ENCODE data around the gene ALDH5A1. TPM values are rescaled to one million over a fixed set of nuclear protein-coding genes. Genes with fewer than 3 reads are reported as not detected.

The ALDH5A1 gene
- total RNA-seq (2012; rRNA removed): 0.22 and 0.25 TPM in 2 replicates

DNA sequence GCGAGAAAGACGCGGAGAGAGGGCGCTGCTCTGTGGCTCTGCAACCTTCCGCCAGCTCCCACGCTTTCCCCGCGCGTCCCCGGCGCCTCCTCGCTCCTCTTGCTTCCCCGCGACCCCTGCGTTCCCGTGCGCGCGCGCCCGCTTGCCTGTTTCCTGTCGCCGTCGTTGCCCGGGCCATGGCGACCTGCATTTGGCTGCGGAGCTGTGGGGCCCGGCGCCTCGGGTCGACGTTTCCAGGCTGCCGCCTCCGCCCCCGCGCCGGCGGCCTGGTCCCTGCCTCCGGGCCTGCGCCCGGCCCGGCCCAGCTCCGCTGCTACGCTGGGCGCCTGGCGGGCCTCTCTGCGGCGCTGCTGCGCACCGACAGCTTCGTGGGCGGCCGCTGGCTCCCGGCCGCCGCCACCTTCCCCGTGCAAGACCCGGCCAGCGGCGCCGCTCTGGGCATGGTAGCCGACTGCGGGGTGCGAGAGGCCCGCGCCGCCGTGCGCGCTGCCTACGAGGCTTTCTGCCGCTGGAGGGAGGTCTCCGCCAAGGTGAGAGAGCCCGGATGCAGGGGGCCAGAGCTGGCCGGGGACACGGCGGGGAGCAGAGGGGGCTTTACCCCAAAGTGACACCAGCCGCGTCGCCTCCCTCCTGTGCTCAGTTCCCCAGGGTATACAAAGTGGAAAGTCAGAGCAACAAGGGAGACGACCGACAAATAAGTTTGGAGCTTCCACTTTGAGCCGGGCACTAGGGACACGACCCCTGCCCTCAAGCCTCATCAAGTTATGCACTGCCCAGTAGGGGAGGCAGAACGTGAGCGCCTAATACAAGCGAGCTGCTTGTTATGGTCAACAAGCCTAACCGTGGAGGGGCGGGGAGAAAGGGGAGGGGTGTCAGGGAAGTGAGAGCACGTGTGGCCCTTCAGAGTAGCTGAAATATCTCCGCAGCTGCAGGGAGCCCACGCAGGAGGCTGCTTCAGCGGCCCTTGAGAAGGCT lies at the start of gene ALDH5A1:
ALDH5A1 (plus strand) TSS at position 149 of the 975 bp plus-strand sequence; CDS start at position 177, 28 bp downstream.
- H3K36me3 ChIP-seq (ENCODE audit: insufficient read depth, low read length): no peaks in the 10 kb centered on the region
- H3K27me3 ChIP-seq (ENCODE audit: control insufficient read depth, insufficient read depth, low read length): no peaks in the 10 kb centered on the region
- peaks cover 10% of the 10 kb centered on the region for H3K4me1 ChIP-seq (ENCODE audit: control insufficient read depth, insufficient read depth, low read length)
- no peaks in the 10 kb centered on the region for H3K9me3 ChIP-seq (replicated peaks; ENCODE audit: low read length)
- peak within 1 kb of the TSS; percentile 72 for H3K9ac ChIP-seq (ENCODE audit: low read depth, low read length)
- H3K4me3 ChIP-seq (ENCODE audit: low read length): peak within 1 kb of the TSS; percentile 79
- H3K4me2 ChIP-seq (ENCODE audit: low read length): peak within 1 kb of the TSS; percentile 92

DNA sequence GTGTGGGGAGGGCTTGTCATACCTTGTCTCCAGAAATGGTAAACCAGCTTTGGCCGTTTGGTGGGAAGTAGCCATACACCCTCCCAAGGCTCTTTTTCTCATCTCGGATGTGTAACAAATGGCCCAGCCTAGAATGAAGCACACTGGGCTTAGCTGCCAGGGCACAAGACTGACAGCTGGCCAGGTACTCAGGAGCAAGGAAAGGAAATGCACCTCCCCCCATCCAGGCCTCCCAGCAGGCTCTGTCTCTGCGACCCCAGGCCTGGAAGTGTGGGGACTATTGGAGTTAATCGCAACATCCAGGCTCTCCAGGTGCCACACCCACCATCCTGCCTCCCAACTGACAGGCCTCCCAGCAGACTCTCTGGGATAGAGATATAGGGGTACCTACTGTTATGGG lies 49.1 kb upstream of the ALDH5A1 start:
- H3K9ac ChIP-seq (ENCODE audit: low read depth, low read length): no peak overlapping the region
- H3K4me3 ChIP-seq (ENCODE audit: low read length): no peak overlapping the region
- no peaks in the 10 kb centered on the region for H3K36me3 ChIP-seq (ENCODE audit: insufficient read depth, low read length)
- H3K9me3 ChIP-seq (replicated peaks; ENCODE audit: low read length): no peaks in the 10 kb centered on the region
- H3K4me1 ChIP-seq (ENCODE audit: control insufficient read depth, insufficient read depth, low read length): no peaks in the 10 kb centered on the region
- H3K4me2 ChIP-seq (ENCODE audit: low read length): no peak overlapping the region
- H3K27me3 ChIP-seq (ENCODE audit: control insufficient read depth, insufficient read depth, low read length): peaks cover 6% of the 10 kb centered on the region

DNA sequence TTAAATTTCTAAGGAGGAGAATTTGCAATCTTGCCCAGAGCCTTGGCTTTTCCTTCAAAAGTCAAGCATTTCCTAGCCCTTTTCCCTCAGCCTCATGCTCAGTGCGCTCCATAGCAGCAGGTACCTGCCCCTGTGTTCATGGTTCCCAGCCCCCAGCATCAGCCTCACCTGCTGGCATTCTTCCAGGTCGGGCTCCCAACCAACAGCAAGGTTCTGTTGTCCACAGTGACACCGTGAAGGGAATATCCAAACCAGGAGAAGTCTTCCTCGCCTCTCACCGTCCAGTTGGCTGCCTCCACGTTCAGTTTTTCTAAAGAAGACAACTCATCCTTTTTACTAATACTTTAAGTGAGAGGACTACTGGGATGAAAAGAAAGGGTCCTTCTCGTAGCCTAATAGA lies 48.1 kb upstream of the ALDH5A1 start:
- Histone ChIP-seq H3K27me3 (ENCODE audit: control insufficient read depth, insufficient read depth, low read length) (peaks cover 6% of the 10 kb centered on the region), H3K9me3 (replicated peaks; ENCODE audit: low read length) (no peaks in the 10 kb centered on the region), H3K4me3 (ENCODE audit: low read length) (no peak overlapping the region), H3K36me3 (ENCODE audit: insufficient read depth, low read length) (no peaks in the 10 kb centered on the region), H3K9ac (ENCODE audit: low read depth, low read length) (no peak overlapping the region), H3K4me2 (ENCODE audit: low read length) (no peak overlapping the region), H3K4me1 (ENCODE audit: control insufficient read depth, insufficient read depth, low read length) (no peaks in the 10 kb centered on the region)

DNA sequence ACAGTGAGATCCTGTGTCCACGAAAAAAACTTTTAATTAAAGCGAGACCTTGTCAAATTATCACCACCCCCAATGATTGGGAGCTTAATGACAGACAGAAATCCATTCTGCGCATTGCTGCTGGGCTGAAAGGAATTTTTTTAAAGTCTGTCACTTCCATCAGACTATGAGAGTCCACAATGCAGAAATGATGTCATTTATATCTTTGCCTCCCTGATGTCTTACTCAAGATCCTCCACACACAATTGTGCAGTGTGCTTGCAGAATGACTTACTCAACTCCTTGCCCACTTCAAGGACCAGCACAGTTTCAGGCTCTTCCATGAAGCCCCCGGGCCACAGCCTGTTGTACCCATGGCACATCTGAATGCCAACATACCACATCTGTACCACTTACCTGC lies 46.4 kb upstream of the ALDH5A1 start:
- no peaks in the 10 kb centered on the region for H3K36me3 ChIP-seq (ENCODE audit: insufficient read depth, low read length)
- no peaks in the 10 kb centered on the region for H3K4me1 ChIP-seq (ENCODE audit: control insufficient read depth, insufficient read depth, low read length)
- no peak overlapping the region for H3K4me2 ChIP-seq (ENCODE audit: low read length)
- H3K9ac ChIP-seq (ENCODE audit: low read depth, low read length): no peak overlapping the region
- H3K4me3 ChIP-seq (ENCODE audit: low read length): no peak overlapping the region
- H3K9me3 ChIP-seq (replicated peaks; ENCODE audit: low read length): no peaks in the 10 kb centered on the region
- peaks cover 6% of the 10 kb centered on the region for H3K27me3 ChIP-seq (ENCODE audit: control insufficient read depth, insufficient read depth, low read length)

DNA sequence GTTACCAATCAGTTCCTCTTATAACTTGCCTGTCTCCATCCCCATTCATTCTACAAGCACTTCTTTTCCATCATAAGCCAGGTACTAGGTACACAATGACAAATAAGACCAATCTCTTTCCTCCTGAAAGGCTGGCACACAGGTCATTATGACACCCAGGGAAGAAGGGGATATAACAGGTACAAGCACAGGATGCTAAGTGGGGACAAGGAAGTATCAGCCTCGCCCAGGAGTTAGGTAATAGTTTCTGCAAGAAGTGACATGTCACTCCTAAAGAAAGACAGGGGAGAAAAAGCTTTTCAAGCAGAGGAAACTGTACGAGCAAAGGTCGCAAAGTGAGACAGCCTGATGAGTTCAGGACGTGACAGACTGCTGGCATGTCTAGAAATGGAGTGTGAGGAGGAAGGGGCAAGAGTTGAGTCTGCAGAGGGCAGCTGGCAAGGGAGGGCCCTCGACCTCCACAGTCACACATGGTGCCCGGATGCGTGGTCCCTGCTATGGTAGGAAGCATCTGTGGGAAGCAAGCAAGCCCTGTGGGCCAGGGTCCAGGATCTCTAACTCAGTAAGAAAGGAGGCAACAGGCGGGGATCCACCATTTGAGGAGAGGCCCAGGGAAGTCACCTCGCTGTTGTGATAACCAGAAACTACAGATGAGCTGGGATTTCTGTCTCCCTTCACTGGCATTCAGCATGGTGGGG lies 45.8 kb upstream of the ALDH5A1 start:
- Histone ChIP-seq H3K36me3 (ENCODE audit: insufficient read depth, low read length) (no peaks in the 10 kb centered on the region), H3K9ac (ENCODE audit: low read depth, low read length) (no peak overlapping the region), H3K4me1 (ENCODE audit: control insufficient read depth, insufficient read depth, low read length) (no peaks in the 10 kb centered on the region), H3K4me2 (ENCODE audit: low read length) (no peak overlapping the region), H3K27me3 (ENCODE audit: control insufficient read depth, insufficient read depth, low read length) (peaks cover 6% of the 10 kb centered on the region), H3K4me3 (ENCODE audit: low read length) (no peak overlapping the region), H3K9me3 (replicated peaks; ENCODE audit: low read length) (no peaks in the 10 kb centered on the region)

DNA sequence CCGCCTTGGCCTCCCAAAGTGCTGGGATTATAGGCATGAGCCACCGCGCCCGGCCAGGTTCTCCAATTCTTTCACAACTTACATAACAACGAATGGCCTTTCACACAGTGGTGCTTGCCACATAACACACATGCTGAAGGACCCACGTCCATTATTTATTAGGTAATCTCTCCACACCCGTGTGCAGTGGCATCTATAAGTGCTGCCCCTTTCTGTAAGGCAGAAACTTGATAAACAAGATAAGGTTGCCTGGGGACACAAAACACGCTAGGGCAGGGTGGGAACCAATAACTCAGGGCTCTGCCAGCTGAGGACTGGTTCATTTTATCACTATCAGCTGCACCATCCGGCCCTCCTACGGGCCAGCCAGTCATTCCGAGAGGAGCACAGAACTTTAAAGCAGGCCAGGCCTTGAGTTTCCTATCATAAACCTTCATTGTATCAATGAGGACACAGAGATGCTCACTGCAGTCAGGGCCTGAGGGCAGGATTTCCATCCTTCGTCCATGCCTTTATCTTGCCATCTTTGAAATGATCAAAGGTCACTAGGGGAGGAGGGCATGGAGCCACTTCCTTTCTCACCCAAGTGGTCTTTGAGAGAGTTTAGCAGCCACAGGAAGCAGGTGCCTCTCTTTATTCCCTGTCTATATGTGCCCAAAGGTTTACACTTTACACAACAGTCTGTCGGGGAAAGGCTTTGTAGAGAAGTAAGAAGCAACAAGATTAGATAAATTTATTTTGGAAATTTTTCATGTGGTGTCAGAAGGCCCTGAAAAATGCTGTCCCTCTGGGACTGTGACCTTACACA lies 43.0 kb upstream of the ALDH5A1 start:
- Histone ChIP-seq H3K36me3 (ENCODE audit: insufficient read depth, low read length) (no peaks in the 10 kb centered on the region), H3K4me1 (ENCODE audit: control insufficient read depth, insufficient read depth, low read length) (no peaks in the 10 kb centered on the region), H3K9ac (ENCODE audit: low read depth, low read length) (no peak overlapping the region), H3K27me3 (ENCODE audit: control insufficient read depth, insufficient read depth, low read length) (peaks cover 6% of the 10 kb centered on the region), H3K4me2 (ENCODE audit: low read length) (no peak overlapping the region), H3K4me3 (ENCODE audit: low read length) (no peak overlapping the region), H3K9me3 (replicated peaks; ENCODE audit: low read length) (no peaks in the 10 kb centered on the region)

DNA sequence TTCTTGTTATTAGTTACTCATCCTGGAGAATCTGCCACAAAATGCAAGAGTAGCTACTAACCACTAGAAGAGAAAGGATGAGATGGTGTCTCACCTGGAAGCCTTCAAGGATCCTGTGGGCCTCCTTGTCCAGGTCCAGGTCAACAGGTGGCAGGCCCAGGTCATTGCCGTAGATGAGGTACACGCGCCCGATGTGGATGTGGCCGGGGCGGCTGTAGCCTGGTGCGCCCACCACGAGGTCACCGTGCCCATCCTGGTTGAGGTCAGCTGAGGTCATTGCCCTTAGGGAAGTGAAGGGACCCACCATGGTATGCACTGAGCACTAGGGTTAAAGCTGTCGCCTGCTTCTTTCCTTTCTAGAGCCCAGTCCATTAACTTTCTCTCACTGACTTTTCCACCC lies 40.8 kb upstream of the ALDH5A1 start:
- Histone ChIP-seq H3K4me3 (ENCODE audit: low read length) (no peak overlapping the region), H3K9ac (ENCODE audit: low read depth, low read length) (no peak overlapping the region), H3K27me3 (ENCODE audit: control insufficient read depth, insufficient read depth, low read length) (peaks cover under 1% of the 10 kb centered on the region), H3K4me2 (ENCODE audit: low read length) (no peak overlapping the region), H3K4me1 (ENCODE audit: control insufficient read depth, insufficient read depth, low read length) (peaks cover 2% of the 10 kb centered on the region), H3K36me3 (ENCODE audit: insufficient read depth, low read length) (no peaks in the 10 kb centered on the region), H3K9me3 (replicated peaks; ENCODE audit: low read length) (no peaks in the 10 kb centered on the region)

DNA sequence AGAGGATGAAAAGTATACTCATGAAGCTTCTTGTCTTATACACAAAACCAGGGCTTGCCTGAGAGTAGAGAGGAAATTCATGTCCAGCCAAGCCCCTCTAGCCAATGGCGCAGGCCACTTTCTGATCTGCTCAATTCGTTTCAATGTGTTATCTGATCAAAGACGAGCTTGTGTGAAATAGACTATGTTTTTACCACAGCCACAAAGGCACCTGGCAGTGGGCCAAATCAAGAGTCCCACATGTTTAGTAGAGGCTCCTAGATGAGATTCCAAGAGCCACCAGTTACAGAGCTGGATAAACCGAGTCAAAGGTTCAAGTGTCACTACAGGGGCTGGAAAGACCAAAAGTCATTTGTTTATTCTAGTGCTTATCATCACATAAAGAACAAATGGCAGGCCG lies 40.3 kb upstream of the ALDH5A1 start:
- H3K9ac ChIP-seq (ENCODE audit: low read depth, low read length): no peak overlapping the region
- H3K27me3 ChIP-seq (ENCODE audit: control insufficient read depth, insufficient read depth, low read length): no peaks in the 10 kb centered on the region
- peaks cover 2% of the 10 kb centered on the region for H3K4me1 ChIP-seq (ENCODE audit: control insufficient read depth, insufficient read depth, low read length)
- no peak overlapping the region for H3K4me2 ChIP-seq (ENCODE audit: low read length)
- H3K4me3 ChIP-seq (ENCODE audit: low read length): no peak overlapping the region
- H3K9me3 ChIP-seq (replicated peaks; ENCODE audit: low read length): no peaks in the 10 kb centered on the region
- H3K36me3 ChIP-seq (ENCODE audit: insufficient read depth, low read length): no peaks in the 10 kb centered on the region

DNA sequence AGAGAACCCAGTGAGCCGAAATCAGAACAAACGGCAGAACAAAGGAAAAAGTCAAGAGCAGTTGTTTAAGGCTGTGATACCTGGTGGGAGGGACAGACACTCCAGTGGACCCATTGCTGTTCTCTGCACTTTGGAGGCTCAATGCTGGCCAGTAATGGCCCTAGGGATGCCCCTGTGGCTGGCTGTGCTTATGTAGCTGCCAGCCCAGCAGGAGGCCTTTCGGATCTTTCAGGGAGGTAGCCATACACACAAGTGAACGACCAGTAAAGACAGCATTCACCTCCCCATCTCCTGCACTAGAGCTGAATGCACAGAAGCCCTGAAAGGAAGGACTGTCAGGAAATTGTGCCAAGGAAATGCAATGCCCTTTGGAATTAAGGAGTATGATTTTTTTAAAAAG lies 39.7 kb upstream of the ALDH5A1 start:
- no peaks in the 10 kb centered on the region for H3K36me3 ChIP-seq (ENCODE audit: insufficient read depth, low read length)
- no peak overlapping the region for H3K4me3 ChIP-seq (ENCODE audit: low read length)
- no peak overlapping the region for H3K4me2 ChIP-seq (ENCODE audit: low read length)
- peaks cover 2% of the 10 kb centered on the region for H3K4me1 ChIP-seq (ENCODE audit: control insufficient read depth, insufficient read depth, low read length)
- no peaks in the 10 kb centered on the region for H3K9me3 ChIP-seq (replicated peaks; ENCODE audit: low read length)
- no peaks in the 10 kb centered on the region for H3K27me3 ChIP-seq (ENCODE audit: control insufficient read depth, insufficient read depth, low read length)
- no peak overlapping the region for H3K9ac ChIP-seq (ENCODE audit: low read depth, low read length)

DNA sequence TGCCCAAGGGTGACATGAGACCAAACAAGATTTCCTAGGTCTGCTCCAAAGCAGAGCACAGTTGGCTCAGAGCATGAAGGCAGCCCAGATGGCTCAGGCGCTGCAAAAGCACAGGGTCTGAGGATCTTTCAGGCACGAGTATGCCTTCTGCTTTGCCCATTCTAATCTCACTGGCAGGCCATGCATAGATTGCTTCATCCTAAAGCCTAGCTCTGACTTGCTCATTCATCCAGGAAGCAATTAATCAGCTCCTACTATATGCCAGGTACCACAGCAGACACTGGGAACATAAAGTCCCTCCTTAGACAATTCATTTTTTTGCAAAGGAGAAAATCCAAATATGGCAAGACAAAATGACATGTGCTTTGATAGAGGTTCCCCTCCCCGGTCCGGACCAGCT lies 36.6 kb upstream of the ALDH5A1 start:
- Histone ChIP-seq H3K4me2 (ENCODE audit: low read length) (no peak overlapping the region), H3K36me3 (ENCODE audit: insufficient read depth, low read length) (no peaks in the 10 kb centered on the region), H3K4me3 (ENCODE audit: low read length) (no peak overlapping the region), H3K9ac (ENCODE audit: low read depth, low read length) (no peak overlapping the region), H3K9me3 (replicated peaks; ENCODE audit: low read length) (no peaks in the 10 kb centered on the region), H3K27me3 (ENCODE audit: control insufficient read depth, insufficient read depth, low read length) (no peaks in the 10 kb centered on the region), H3K4me1 (ENCODE audit: control insufficient read depth, insufficient read depth, low read length) (peaks cover 2% of the 10 kb centered on the region)

DNA sequence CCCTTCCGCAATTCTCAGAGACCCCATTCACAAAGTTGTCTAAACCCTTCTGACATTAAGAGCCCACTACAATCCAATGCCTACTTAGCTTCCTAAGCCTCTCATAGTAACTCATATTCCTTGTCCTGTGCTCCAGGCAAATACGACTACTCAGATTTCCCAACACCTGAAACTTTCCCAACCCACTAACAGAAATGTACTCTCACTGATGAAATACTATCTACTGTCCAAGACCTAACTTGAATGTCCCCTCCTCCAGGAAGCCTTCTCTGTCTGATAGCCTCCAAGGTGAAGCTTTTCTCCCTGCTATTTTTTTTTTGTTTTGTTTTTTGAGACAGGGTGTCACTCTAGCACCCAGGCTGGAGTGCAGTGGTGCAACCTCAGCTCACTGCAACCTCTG lies 35.8 kb upstream of the ALDH5A1 start:
- H3K4me1 ChIP-seq (ENCODE audit: control insufficient read depth, insufficient read depth, low read length): peaks cover 2% of the 10 kb centered on the region
- H3K9ac ChIP-seq (ENCODE audit: low read depth, low read length): no peak overlapping the region
- no peak overlapping the region for H3K4me3 ChIP-seq (ENCODE audit: low read length)
- no peaks in the 10 kb centered on the region for H3K36me3 ChIP-seq (ENCODE audit: insufficient read depth, low read length)
- H3K4me2 ChIP-seq (ENCODE audit: low read length): no peak overlapping the region
- no peaks in the 10 kb centered on the region for H3K9me3 ChIP-seq (replicated peaks; ENCODE audit: low read length)
- no peaks in the 10 kb centered on the region for H3K27me3 ChIP-seq (ENCODE audit: control insufficient read depth, insufficient read depth, low read length)
